ENCODE data around the gene SAE1.

Gene SAE1

DNA sequence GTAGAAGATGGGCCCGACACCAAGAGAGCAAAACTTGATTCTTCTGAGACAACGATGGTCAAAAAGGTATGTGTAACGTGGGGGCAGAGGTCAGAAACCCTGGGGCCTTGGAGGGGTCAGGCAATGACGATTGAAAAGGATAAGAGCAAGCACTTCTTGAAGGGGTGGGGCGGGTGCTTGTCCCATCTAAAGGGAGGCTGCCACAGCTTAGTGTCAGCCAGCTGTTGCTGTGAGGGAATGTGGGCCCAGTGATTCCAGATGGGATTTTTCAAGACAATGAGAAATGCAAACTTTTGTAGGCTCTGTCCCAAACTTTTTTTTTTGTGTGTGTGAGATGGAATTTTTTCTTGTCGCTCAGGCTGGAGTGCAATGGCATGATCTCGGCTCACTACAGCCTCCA, 24.5 kb downstream of the SAE1 start:
- H3K9ac ChIP-seq (ENCODE audit: low read depth, low read length, poor library complexity), result no peak overlapping the region

DNA sequence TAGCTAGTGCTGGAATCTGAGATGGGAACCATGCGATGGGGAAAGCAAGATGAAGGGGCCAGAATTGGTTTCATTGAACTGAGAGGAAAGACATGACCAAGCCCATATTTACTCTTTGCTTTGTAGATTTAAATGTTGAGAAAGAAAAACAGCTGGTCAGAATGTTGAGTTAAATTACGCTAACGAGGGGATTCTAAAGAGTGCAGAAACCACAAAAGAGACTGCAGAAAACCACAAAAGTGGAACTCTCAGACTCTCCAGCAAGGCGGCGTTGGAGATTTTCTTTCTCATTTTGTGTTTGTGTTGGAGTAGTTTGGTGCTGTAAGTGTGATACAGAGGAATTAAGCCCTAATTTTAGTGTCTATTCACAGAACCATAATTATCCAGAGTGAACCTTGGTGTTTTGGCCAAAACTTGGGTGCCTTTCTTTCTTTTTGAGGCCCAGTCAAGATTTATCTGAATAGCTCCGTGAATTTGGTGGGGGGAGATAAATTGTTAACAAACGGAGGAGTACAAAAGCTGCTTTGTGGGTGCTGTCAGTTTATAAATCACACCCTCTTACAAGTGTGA, 26.3 kb downstream of the SAE1 start:
- H3K79me1 ChIP-seq (ENCODE audit: low read depth, low read length), result no peaks in the 10 kb centered on the region
- no peak overlapping the region for H2AFZ ChIP-seq (ENCODE audit: low read length)
- no peak for DNase-seq (ENCODE audit: low spot score)
- H3K9me3 ChIP-seq (replicated peaks in 1 of 2; ENCODE audit: control insufficient read depth in 2 of 2, insufficient read depth in 1 of 2, low read depth in 1 of 2, low read length in 2 of 2), result peaks cover 0 to 6% of the 10 kb centered on the region in 2 donors
- H3K4me1 ChIP-seq (ENCODE audit: control insufficient read depth in 2 of 2, insufficient read depth in 1 of 2, low read depth in 1 of 2, low read length in 2 of 2), result peaks cover 14 to 38% of the 10 kb centered on the region in 2 donors
- no peak overlapping the region for H4K91ac ChIP-seq (ENCODE audit: low read depth, low read length, poor library complexity)
- no peak overlapping the region for H3K4me3 ChIP-seq (ENCODE audit: low read length in 2 of 2)
- H2AK5ac ChIP-seq (ENCODE audit: low read depth, low read length), result no peak overlapping the region
- H4K8ac ChIP-seq (ENCODE audit: low read depth, low read length), result no peak overlapping the region
- H3K23ac ChIP-seq (ENCODE audit: low read depth, low read length, poor library complexity), result no peak overlapping the region
- H3K4me2 ChIP-seq (ENCODE audit: insufficient read depth, low read length, poor library complexity, severe bottlenecking), result no peak overlapping the region
- no peak overlapping the region for H3K4ac ChIP-seq (ENCODE audit: low read length)
- H3K27ac ChIP-seq (replicated peaks; ENCODE audit: low read length), result peak overlapping the region; percentile 39
- no CpG with 5 or more reads among the region's 7 CpGs for WGBS, 2 donors (ENCODE audit: extremely low coverage in 2 of 2, insufficient read length in 2 of 2, insufficient replicate concordance in 1 of 2)
- peaks cover 34 to 82% of the 10 kb centered on the region in 2 donors for H3K36me3 ChIP-seq (replicated peaks in 1 of 2; ENCODE audit: control insufficient read depth in 2 of 2, insufficient read depth in 2 of 2, low read length in 2 of 2)
- no peak overlapping the region for H2BK12ac ChIP-seq (ENCODE audit: low read length)
- H3K14ac ChIP-seq (ENCODE audit: low read length), result no peak overlapping the region
- H2BK5ac ChIP-seq (ENCODE audit: low read length), result no peak overlapping the region
- no peak overlapping the region for H2BK120ac ChIP-seq (ENCODE audit: low read depth, low read length)
- H3K18ac ChIP-seq (ENCODE audit: low read length), result no peak overlapping the region
- H3K9ac ChIP-seq (ENCODE audit: low read depth, low read length, poor library complexity), result no peak overlapping the region
- no peaks in the 10 kb centered on the region for H3K27me3 ChIP-seq (ENCODE audit: control insufficient read depth in 3 of 3, insufficient read depth in 3 of 3, low read depth in 1 of 3, low read length in 3 of 3)
- H2BK15ac ChIP-seq (ENCODE audit: low read length), result no peak overlapping the region

More for the DNA sequence above, 24.5 kb downstream of the SAE1 start:
- no peak overlapping the region for H2AFZ ChIP-seq (ENCODE audit: low read length)
- H3K18ac ChIP-seq (ENCODE audit: low read length), result no peak overlapping the region
- H3K14ac ChIP-seq (ENCODE audit: low read length), result no peak overlapping the region
- no peak overlapping the region for H3K4me2 ChIP-seq (ENCODE audit: insufficient read depth, low read length, poor library complexity, severe bottlenecking)
- H2BK5ac ChIP-seq (ENCODE audit: low read length), result no peak overlapping the region
- H3K36me3 ChIP-seq (replicated peaks in 1 of 2; ENCODE audit: control insufficient read depth in 2 of 2, insufficient read depth in 2 of 2, low read length in 2 of 2), result peaks cover 38 to 86% of the 10 kb centered on the region in 2 donors
- H3K4ac ChIP-seq (ENCODE audit: low read length), result no peak overlapping the region
- no peak overlapping the region for H2BK120ac ChIP-seq (ENCODE audit: low read depth, low read length)
- H3K27me3 ChIP-seq (ENCODE audit: control insufficient read depth in 3 of 3, insufficient read depth in 3 of 3, low read depth in 1 of 3, low read length in 3 of 3), result no peaks in the 10 kb centered on the region
- H3K23ac ChIP-seq (ENCODE audit: low read depth, low read length, poor library complexity), result no peak overlapping the region
- no peak overlapping the region for H2BK15ac ChIP-seq (ENCODE audit: low read length)
- peaks cover 17 to 44% of the 10 kb centered on the region in 2 donors for H3K4me1 ChIP-seq (ENCODE audit: control insufficient read depth in 2 of 2, insufficient read depth in 1 of 2, low read depth in 1 of 2, low read length in 2 of 2)
- WGBS, 2 donors (ENCODE audit: extremely low coverage in 2 of 2, insufficient read length in 2 of 2, insufficient replicate concordance in 1 of 2), result no CpG with 5 or more reads among the region's 7 CpGs
- no peak overlapping the region for H3K4me3 ChIP-seq (ENCODE audit: low read length in 2 of 2)
- H4K8ac ChIP-seq (ENCODE audit: low read depth, low read length), result no peak overlapping the region
- no peak for DNase-seq (ENCODE audit: low spot score)
- no peak overlapping the region for H3K27ac ChIP-seq (replicated peaks; ENCODE audit: low read length)
- no peak overlapping the region for H2AK5ac ChIP-seq (ENCODE audit: low read depth, low read length)
- H4K91ac ChIP-seq (ENCODE audit: low read depth, low read length, poor library complexity), result no peak overlapping the region
- H2BK12ac ChIP-seq (ENCODE audit: low read length), result no peak overlapping the region
- H3K9me3 ChIP-seq (replicated peaks in 1 of 2; ENCODE audit: control insufficient read depth in 2 of 2, insufficient read depth in 1 of 2, low read depth in 1 of 2, low read length in 2 of 2), result peaks cover 0 to 6% of the 10 kb centered on the region in 2 donors
- H3K79me1 ChIP-seq (ENCODE audit: low read depth, low read length), result no peaks in the 10 kb centered on the region

DNA sequence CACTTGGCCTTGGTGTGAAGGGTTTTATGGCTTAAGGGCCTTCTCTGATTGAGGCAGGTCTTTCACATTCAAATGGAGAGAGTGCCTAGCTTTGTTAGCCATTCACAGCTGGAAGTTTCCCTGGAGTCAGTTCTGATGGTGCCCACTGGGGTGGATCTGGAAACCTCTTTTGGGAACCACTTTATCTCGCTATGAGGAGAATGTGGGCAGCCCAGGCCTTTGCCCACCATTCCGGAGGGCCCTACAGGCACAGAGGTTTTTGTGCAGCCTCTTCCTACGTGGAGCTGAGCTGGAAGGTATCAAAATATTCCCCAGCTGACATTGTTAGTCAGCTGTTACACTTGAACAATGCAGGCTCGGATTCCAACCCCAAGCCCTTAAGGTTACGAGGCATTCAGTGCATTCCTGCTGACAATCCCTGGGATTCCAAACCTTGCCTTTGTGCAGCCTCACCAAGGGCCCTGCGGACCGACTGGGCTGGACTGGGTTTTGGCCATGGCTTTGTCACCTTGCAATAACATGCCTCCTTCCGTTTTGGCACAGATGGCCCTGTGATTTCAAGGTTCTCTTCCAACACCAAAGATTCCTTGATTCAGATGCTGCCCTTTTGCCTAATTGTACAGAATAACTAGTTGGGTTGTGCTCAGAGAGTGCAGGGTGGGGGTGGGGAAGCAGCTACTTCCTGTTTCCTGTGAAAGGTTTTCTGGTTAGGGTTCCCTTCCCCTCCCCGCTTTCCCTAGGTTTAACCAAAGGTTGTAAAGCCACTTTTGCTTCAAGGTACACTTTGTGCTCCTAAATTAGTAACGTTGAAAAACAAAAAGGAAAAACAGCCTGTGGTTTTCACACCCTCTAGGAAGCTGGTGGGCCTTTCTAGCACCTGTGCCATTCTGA, 27.0 kb downstream of the SAE1 start:
- Histone ChIP-seq H2BK12ac (ENCODE audit: low read length) (no peak overlapping the region), H3K79me1 (ENCODE audit: low read depth, low read length) (no peaks in the 10 kb centered on the region), H3K14ac (ENCODE audit: low read length) (no peak overlapping the region), H3K4me2 (ENCODE audit: insufficient read depth, low read length, poor library complexity, severe bottlenecking) (no peak overlapping the region), H3K18ac (ENCODE audit: low read length) (no peak overlapping the region), H3K36me3 (replicated peaks in 1 of 2; ENCODE audit: control insufficient read depth in 2 of 2, insufficient read depth in 2 of 2, low read length in 2 of 2) (peaks cover 32 to 82% of the 10 kb centered on the region in 2 donors), H4K8ac (ENCODE audit: low read depth, low read length) (no peak overlapping the region), H2BK5ac (ENCODE audit: low read length) (no peak overlapping the region), H4K91ac (ENCODE audit: low read depth, low read length, poor library complexity) (no peak overlapping the region), H3K27me3 (ENCODE audit: control insufficient read depth in 3 of 3, insufficient read depth in 3 of 3, low read depth in 1 of 3, low read length in 3 of 3) (no peaks in the 10 kb centered on the region), H3K4me3 (ENCODE audit: low read length in 2 of 2) (no peak overlapping the region), H3K23ac (ENCODE audit: low read depth, low read length, poor library complexity) (no peak overlapping the region), H3K9me3 (replicated peaks in 1 of 2; ENCODE audit: control insufficient read depth in 2 of 2, insufficient read depth in 1 of 2, low read depth in 1 of 2, low read length in 2 of 2) (peaks cover 0 to 6% of the 10 kb centered on the region in 2 donors), H3K9ac (ENCODE audit: low read depth, low read length, poor library complexity) (no peak overlapping the region), H2AFZ (ENCODE audit: low read length) (no peak overlapping the region), H2AK5ac (ENCODE audit: low read depth, low read length) (no peak overlapping the region), H2BK120ac (ENCODE audit: low read depth, low read length) (no peak overlapping the region), H3K4ac (ENCODE audit: low read length) (no peak overlapping the region), H2BK15ac (ENCODE audit: low read length) (no peak overlapping the region), H3K4me1 (ENCODE audit: control insufficient read depth in 2 of 2, insufficient read depth in 1 of 2, low read depth in 1 of 2, low read length in 2 of 2) (peaks cover 12 to 30% of the 10 kb centered on the region in 2 donors), H3K27ac (replicated peaks; ENCODE audit: low read length) (peak overlapping the region; percentile 24)
- no CpG with 5 or more reads among the region's 10 CpGs for WGBS, 2 donors (ENCODE audit: extremely low coverage in 2 of 2, insufficient read length in 2 of 2, insufficient replicate concordance in 1 of 2)
- DNase-seq (ENCODE audit: low spot score), result peak; percentile 73

- Histone ChIP-seq H2BK120ac (ENCODE audit: low read depth, low read length) (no peak overlapping the region), H3K14ac (ENCODE audit: low read length) (no peak overlapping the region), H3K18ac (ENCODE audit: low read length) (no peak overlapping the region), H2AK5ac (ENCODE audit: low read depth, low read length) (no peak overlapping the region), H3K27me3 (ENCODE audit: control insufficient read depth in 3 of 3, insufficient read depth in 3 of 3, low read depth in 1 of 3, low read length in 3 of 3) (no peaks in the 10 kb centered on the region), H3K4me3 (ENCODE audit: low read length in 2 of 2) (no peak overlapping the region), H2AFZ (ENCODE audit: low read length) (no peak overlapping the region), H4K91ac (ENCODE audit: low read depth, low read length, poor library complexity) (no peak overlapping the region), H3K4me2 (ENCODE audit: insufficient read depth, low read length, poor library complexity, severe bottlenecking) (no peak overlapping the region), H3K4me1 (ENCODE audit: control insufficient read depth in 2 of 2, insufficient read depth in 1 of 2, low read depth in 1 of 2, low read length in 2 of 2) (peaks cover 12 to 29% of the 10 kb centered on the region in 2 donors), H4K8ac (ENCODE audit: low read depth, low read length) (no peak overlapping the region), H3K23ac (ENCODE audit: low read depth, low read length, poor library complexity) (no peak overlapping the region), H2BK12ac (ENCODE audit: low read length) (no peak overlapping the region), H3K9me3 (replicated peaks in 1 of 2; ENCODE audit: control insufficient read depth in 2 of 2, insufficient read depth in 1 of 2, low read depth in 1 of 2, low read length in 2 of 2) (peaks cover 0 to 6% of the 10 kb centered on the region in 2 donors), H3K4ac (ENCODE audit: low read length) (no peak overlapping the region), H3K9ac (ENCODE audit: low read depth, low read length, poor library complexity) (no peak overlapping the region), H2BK15ac (ENCODE audit: low read length) (no peak overlapping the region), H3K27ac (replicated peaks; ENCODE audit: low read length) (no peak overlapping the region), H2BK5ac (ENCODE audit: low read length) (no peak overlapping the region), H3K79me1 (ENCODE audit: low read depth, low read length) (no peaks in the 10 kb centered on the region), H3K36me3 (replicated peaks in 1 of 2; ENCODE audit: control insufficient read depth in 2 of 2, insufficient read depth in 2 of 2, low read length in 2 of 2) (peaks cover 26 to 82% of the 10 kb centered on the region in 2 donors)
- no peak for DNase-seq (ENCODE audit: low spot score)
- WGBS, 2 donors (ENCODE audit: extremely low coverage in 2 of 2, insufficient read length in 2 of 2, insufficient replicate concordance in 1 of 2), result no CpG with 5 or more reads among the region's 8 CpGs
Measured at GRCh38 chr19:47158367-47158791, 27.7 kb downstream of the SAE1 start.
